ENCODE results near the gene R3HDM2. TPM values are rescaled to one million over a fixed set of nuclear protein-coding genes. Genes with fewer than 3 reads are reported as not detected.

Gene R3HDM2
- total and polyA plus RNA-seq, 2 donors (not counting 1 experiment from before 2014, with no cell fraction given): 104 to 129 TPM

- ChIA-PET CTCF (interaction anchor here (1.0 to 3.1 kb wide), 3 partner anchors 12 to 25 kb away, joined by 3 to 28 read pairs (median 15); partner anchors contain the start of genes GLI1 and INHBE), POLR2A (no interaction called here)
- H3K9me3 Mint-ChIP-seq (ENCODE audit: insufficient read depth): no peaks in the 10 kb centered on the region
- TF ChIP-seq CTCF (IDR thresholded peaks at IDR 0.05): no peak
- no peak for TF ChIP-seq EZH2 (IDR thresholded peaks at IDR 0.05; ENCODE audit: borderline replicate concordance, insufficient read depth, low read depth, low read length, poor library complexity, severe bottlenecking)
- peaks cover 20% of the 10 kb centered on the region for H3K79me2 ChIP-seq (ENCODE audit: control insufficient read depth, insufficient read depth, low read length)
- 96% methylated on average over 3 of the region's 3 CpGs for WGBS (ENCODE audit: insufficient coverage)
- peaks cover 26% of the 10 kb centered on the region for H3K4me1 Mint-ChIP-seq
- H3K9me3 ChIP-seq (ENCODE audit: control extremely low read depth in 1 of 3, control insufficient read depth in 2 of 3, insufficient read depth in 1 of 3, low read length in 2 of 3): no peaks in the 10 kb centered on the region
- H2AFZ ChIP-seq (ENCODE audit: insufficient read depth, low read depth, low read length, poor library complexity, severe bottlenecking): no peak overlapping the region
- no peak for ATAC-seq (ENCODE audit: low read depth)
- no peak overlapping the region for H3K4me2 ChIP-seq (replicated peaks; ENCODE audit: low read depth, low read length, poor library complexity, severe bottlenecking)
- no peak overlapping the region for H3K27ac ChIP-seq (ENCODE audit: low read length in 2 of 2)
- peaks cover 13 to 19% of the 10 kb centered on the region in 2 donors for H3K4me1 ChIP-seq (ENCODE audit: control insufficient read depth in 2 of 2, insufficient read depth in 2 of 2, low read length in 2 of 2)
- H3K9ac ChIP-seq (ENCODE audit: low read length): no peak overlapping the region
- no peak overlapping the region for H3K4me3 Mint-ChIP-seq
- no peak overlapping the region for H3K27ac Mint-ChIP-seq
- DNase-seq: no peak
- H4K20me1 ChIP-seq (ENCODE audit: control insufficient read depth, insufficient read depth, low read length, poor library complexity, severe bottlenecking): no peaks in the 10 kb centered on the region
- intact Hi-C loops (cut with micrococcal nuclease): no loop called here
- H3K27me3 ChIP-seq (replicated peaks in 1 of 4; ENCODE audit: control extremely low read depth in 1 of 4, control insufficient read depth in 3 of 4, insufficient read depth in 4 of 4, low read length in 3 of 4): no peaks in the 10 kb centered on the region
- H3K36me3 ChIP-seq (replicated peaks in 1 of 2; ENCODE audit: control extremely low read depth in 1 of 2, control insufficient read depth in 1 of 2, extremely low read depth in 1 of 2, insufficient read depth in 2 of 2, low read length in 1 of 2): no peaks in the 10 kb centered on the region
- H3K4me3 ChIP-seq (ENCODE audit: control extremely low read depth in 1 of 5, extremely low read depth in 1 of 5, insufficient read depth in 1 of 5, low read depth in 2 of 5, low read length in 4 of 5): no peak overlapping the region
- peaks cover 1% of the 10 kb centered on the region for H3K27me3 Mint-ChIP-seq
Measured at GRCh38 chr12:57433370-57433769, 2.5 kb upstream of the R3HDM2 start.

- peak overlapping the region; percentile 76 for H3K9ac ChIP-seq (ENCODE audit: low read length)
- H4K20me1 ChIP-seq (ENCODE audit: control insufficient read depth, insufficient read depth, low read length, poor library complexity, severe bottlenecking): no peaks in the 10 kb centered on the region
- ATAC-seq (ENCODE audit: low read depth) (no peak), DNase-seq (no peak)
- peaks cover 13 to 19% of the 10 kb centered on the region in 2 donors for H3K4me1 ChIP-seq (ENCODE audit: control insufficient read depth in 2 of 2, insufficient read depth in 2 of 2, low read length in 2 of 2)
- 100% methylated on average over 4 of the region's 11 CpGs for WGBS (ENCODE audit: insufficient coverage)
- no peak for TF ChIP-seq CTCF (IDR thresholded peaks at IDR 0.05)
- TF ChIP-seq EZH2 (IDR thresholded peaks at IDR 0.05; ENCODE audit: borderline replicate concordance, insufficient read depth, low read depth, low read length, poor library complexity, severe bottlenecking): no peak
- peak overlapping the region; percentile 81 for H3K4me2 ChIP-seq (replicated peaks; ENCODE audit: low read depth, low read length, poor library complexity, severe bottlenecking)
- peak overlapping the region; percentile 59 to 94 (median 63) for H3K4me3 ChIP-seq (ENCODE audit: control extremely low read depth in 1 of 5, extremely low read depth in 1 of 5, insufficient read depth in 1 of 5, low read depth in 2 of 5, low read length in 4 of 5)
- H3K27ac ChIP-seq (ENCODE audit: low read length in 2 of 2): peak overlapping the region; percentile 96
- H3K27me3 ChIP-seq (replicated peaks in 1 of 4; ENCODE audit: control extremely low read depth in 1 of 4, control insufficient read depth in 3 of 4, insufficient read depth in 4 of 4, low read length in 3 of 4): no peaks in the 10 kb centered on the region
- H2AFZ ChIP-seq (ENCODE audit: insufficient read depth, low read depth, low read length, poor library complexity, severe bottlenecking): peak overlapping the region; percentile 84
- POLR2A ChIA-PET: no interaction called here
- CTCF ChIA-PET: interaction anchor here (1.2 to 3.1 kb wide), 3 partner anchors 22 to 30 kb away, joined by 3 to 28 read pairs (median 15); partner anchors contain the start of genes GLI1 and INHBE
- Mint-ChIP-seq H3K4me3 (peak overlapping the region; percentile 97), H3K4me1 (peaks cover 36% of the 10 kb centered on the region), H3K9me3 (ENCODE audit: insufficient read depth) (no peaks in the 10 kb centered on the region), H3K27ac (peak overlapping the region; percentile 99), H3K27me3 (no peaks in the 10 kb centered on the region)
- H3K79me2 ChIP-seq (ENCODE audit: control insufficient read depth, insufficient read depth, low read length): peaks cover 20% of the 10 kb centered on the region
- intact Hi-C loops (cut with micrococcal nuclease): loop anchor here (1.0 to 2.0 kb wide), 3 partner anchors 28 to 89 kb away; partner anchors contain the start of genes DDIT3 and GLI1
- H3K36me3 ChIP-seq (replicated peaks in 1 of 2; ENCODE audit: control extremely low read depth in 1 of 2, control insufficient read depth in 1 of 2, extremely low read depth in 1 of 2, insufficient read depth in 2 of 2, low read length in 1 of 2): no peaks in the 10 kb centered on the region
- H3K9me3 ChIP-seq (ENCODE audit: control extremely low read depth in 1 of 3, control insufficient read depth in 2 of 3, insufficient read depth in 1 of 3, low read length in 2 of 3): no peaks in the 10 kb centered on the region
Measured at GRCh38 chr12:57431654-57432188, 878 bp upstream of the R3HDM2 start.

Data from B cell (primary cell).